NCI-H2227 (cell line): ENCODE results near the gene PEX7.
A peak's percentile ranks its signal among the peaks of the same experiment; 100 is the strongest.
"Not testable (repeated sequence)": the region's sequence is repeated elsewhere in the genome, so short reads cannot be mapped to it uniquely, and the experiment has no call there.

Experiments
- DNase-seq: peaks from one replicate; lab custom pipeline; 2025; ENCODE audit not compliant: unreplicated experiment; lab: John Stamatoyannopoulos, UW

The PEX7 gene

DNA sequence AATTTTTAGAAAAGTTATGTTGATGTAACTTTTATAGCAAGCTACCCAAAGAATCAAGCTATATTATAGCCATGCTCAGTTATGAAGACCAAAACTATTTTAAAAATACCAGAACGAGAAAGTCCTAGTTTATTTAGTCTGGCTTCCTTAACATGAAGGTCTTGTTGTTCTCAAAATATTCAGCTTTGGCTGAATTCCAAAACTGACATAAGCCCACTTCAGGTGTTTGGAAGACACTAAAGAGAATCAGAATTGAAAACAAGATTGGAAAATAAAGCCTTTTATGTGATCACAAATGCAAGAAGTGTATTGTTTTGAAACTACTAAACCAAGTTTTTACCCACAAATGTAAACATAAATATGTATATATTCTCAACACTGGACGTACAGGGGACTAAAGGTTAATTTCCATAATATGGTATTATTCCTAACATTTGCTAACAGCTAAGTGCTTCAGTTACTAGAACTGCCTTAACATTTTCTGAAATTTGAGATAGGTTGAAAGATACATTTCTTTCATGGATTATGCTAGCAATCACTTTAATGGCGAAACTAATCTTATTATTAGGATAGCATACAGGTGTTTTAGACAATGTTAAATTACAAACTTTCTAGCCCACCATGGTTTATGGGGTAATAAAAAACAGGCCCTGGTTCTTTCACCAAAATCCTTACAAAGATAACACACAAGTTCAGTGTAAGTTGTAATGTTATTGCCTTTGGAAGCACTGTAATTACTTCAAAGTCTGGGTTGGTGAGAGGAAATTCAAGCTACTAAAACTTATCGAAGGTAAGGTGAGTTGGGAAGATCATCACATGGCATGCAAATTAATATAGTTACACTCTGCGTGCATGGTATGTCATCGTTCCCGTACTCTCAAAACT, 31.7 kb upstream of the PEX7 start:
- no peak for DNase-seq

DNA sequence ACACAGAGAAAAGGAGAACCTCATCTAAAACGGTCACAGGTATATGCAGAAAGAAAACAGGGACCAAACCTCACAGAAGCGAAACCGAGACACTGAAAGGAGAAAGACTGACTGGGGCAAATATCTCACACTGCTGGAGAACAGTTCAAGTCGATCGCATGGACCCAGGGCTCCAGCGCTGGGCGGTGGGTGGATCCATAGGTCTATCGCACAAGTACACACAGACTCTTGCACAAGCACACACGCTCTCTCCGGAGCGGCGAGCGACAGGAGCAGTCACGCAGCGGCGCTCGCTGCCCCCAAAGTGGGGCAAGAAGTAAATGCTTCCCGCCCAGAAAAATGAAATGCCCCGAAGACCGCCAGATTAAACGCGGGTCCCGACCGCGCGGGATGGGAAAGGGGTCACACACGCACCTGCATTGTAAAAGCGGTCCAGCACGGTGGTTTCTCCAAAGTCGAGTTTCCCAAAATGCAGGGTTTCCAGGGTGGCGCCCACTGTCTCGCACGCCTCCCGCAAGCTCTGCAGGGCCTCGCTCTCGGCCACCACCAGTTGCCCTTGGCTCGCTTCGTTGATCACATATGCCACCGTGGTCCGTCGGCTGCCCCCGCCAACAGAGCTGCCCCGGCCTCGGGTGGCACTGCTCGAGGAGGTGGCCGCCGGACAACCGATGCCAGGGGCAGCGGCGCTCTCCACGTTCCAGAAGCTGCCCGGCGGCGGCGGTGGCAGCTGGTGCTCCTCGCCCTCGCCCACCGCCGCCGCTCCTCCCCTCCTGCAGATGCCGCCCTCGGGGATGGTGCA, 30.9 kb upstream of the PEX7 start:
- peak; percentile 38 for DNase-seq

DNA sequence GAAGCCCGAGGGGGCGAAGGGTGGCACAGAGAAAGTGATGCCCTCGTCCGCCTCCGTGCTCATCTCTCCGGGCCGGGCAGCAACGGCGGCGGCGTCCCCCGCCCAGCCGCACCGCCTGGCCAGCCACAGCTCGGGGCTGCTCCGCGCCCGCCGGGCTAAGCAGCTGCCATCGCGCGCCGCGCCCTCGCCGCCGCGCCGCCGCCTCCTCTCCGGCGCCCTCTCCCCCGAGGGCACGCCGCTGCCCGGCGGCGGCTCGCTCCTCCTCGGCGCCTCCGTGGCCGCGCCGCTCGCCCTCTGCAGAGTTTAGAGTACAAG, 30.3 kb upstream of the PEX7 start:
- DNase-seq, result no peak

DNA sequence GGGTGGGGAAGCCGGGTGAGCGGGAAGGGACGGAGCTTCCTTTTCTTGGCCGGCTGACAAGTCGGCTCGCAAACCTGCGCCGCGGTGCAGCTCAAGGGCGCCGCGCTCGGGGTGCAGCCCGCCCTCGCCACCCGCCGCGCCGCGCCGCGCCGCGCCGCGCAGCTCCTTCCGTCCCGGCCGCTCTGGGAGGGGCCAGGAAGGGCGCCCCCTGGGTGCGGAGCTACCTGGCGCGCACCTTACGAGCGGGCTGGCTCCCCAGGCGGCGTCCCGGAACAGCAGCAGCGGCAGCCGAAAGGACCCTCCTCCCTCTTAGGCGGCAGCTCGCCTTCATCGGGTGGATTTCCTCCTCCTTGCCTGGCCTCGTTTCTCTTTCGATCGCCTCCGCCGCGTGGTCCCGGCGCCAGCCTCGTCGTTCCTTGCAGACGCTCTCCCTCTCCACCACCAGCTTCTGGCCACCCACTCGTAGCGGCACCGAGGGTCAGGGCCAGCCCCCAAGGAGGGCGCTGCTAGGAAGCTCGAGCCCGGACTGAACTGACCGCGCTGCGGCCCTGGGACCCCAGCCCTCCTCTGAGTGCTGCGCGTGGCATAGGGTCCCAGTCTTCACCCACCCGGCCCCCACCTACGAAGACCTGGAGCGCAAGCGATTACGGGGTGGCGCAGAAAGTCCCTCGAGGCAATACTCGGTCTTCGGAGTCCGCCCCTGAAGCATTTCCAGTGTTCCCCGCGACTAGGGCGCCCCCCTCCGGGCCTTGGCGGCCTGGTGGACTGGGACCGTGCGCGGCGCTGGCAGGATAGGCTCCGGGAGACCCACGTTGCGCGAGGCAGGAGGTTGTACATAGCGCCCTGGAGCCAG, 29.8 kb upstream of the PEX7 start, which contains the start of gene MAP3K5:
MAP3K5 (minus strand) TSS at position 68 of the 853 bp plus-strand sequence. CDS start 320 bp downstream, outside the sequence.
- DNase-seq, result peak; percentile 83

DNA sequence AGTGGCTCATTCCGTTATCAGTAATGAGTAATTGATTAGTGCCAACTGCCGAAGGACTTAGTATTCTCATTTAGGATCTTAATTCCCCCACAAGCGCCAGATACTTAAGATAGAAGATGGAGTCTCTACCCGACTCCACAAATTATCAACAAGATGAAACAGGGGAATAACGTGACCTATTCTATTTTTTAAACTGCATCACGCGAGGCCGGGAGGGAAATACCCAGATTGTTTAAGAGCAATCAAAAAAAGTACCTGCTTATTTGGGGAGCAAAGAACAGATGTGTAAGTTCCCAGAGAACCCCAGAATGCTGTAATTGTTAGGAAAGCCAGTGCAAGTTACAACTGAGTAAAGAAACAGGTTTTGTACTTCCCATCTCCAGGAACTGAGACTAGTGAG, 29.0 kb upstream of the PEX7 start:
- DNase-seq, result no peak

DNA sequence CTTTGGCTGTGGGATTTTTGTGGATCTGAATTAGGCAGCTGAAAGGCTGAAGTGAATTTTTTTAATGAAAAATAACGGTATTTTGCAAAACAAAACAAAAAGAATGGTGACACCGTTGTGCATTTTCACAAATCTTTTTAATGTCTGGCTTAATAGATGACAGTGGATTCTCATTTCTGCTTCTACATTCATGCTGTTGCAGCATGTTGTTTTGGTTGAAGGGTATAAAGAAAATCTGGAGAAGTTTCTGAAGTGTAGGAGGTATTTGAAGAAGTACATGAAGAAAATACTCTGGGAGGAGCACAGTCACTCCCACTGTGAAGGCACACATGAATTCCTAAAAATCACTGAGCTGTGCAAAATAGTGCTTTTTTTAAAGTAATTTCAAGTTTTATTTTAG, 27.0 kb upstream of the PEX7 start:
- no peak for DNase-seq

DNA sequence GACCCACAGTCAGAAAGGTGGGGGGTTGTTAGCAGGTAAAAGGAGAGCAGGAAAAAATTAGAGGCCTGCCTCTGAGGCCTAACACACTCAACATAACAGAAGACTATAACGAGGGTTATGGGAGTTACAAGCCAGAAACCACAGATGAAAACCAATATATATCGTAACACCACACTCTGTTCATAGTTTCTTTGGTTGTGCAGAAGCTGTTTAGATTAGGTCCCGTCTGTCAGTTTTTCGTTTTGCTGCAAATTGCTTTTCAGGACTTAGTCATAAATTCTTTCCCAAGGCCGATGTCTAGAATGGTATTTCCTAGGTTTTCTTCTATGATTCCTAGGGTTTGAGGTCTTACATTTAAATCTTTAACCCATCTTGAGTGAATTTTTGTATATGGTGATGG, 26.4 kb upstream of the PEX7 start:
- no peak for DNase-seq

DNA sequence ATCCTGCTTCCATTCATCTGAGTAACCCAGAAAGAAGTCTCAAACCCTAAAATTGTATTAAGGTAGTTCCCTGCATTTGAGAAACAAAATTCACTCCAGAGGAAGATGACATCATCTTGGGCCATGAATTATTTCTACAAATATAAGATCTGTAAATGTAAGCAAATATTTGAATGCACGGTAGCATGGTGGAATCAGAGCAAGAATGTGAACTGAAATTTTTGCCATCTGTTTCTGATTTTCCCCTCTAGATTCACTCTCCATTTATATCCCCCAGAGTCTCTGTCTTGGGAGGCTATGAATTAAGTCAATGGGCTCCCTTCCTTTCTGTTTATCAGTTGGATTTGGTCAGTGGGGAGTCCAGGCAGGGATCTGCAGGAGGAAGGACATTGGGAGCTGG, 24.3 kb upstream of the PEX7 start:
- DNase-seq, result no peak

DNA sequence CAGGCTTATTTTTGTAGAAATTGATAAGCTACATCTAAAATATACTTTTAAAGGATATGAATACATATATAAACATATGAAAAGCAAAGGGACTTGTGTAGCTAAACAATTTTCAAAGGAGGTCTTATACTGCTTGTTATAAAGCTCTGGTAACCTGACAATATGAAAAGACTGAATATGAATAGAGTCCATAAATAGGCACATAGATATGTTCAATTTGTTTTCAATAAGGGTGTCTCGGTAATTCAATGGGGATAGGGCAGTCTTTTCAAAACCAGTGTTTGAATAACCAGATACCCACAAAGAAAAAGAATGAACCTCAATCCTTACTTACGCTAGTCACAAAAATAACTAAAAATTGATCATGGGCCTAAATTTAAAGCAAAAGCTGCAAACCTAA, 20.8 kb upstream of the PEX7 start:
- DNase-seq, result no peak

DNA sequence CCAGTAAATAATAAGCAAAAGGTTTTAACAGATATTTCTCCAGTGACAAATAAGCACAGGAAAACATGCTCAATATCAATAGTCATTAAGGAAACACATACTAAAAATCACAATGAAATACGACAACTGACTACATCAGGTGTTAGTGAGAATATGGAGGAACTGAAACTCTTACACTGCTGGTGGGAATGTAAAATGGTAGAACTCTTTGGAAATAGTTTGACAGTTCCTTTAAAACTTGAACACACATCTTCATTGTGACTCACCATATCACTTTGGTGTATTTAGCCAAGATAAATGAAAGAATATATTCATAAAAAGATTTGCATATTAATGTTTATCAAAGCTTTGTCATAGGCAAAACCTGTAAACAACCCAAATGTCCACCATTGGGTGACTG, 18.8 kb upstream of the PEX7 start:
- no peak for DNase-seq

DNA sequence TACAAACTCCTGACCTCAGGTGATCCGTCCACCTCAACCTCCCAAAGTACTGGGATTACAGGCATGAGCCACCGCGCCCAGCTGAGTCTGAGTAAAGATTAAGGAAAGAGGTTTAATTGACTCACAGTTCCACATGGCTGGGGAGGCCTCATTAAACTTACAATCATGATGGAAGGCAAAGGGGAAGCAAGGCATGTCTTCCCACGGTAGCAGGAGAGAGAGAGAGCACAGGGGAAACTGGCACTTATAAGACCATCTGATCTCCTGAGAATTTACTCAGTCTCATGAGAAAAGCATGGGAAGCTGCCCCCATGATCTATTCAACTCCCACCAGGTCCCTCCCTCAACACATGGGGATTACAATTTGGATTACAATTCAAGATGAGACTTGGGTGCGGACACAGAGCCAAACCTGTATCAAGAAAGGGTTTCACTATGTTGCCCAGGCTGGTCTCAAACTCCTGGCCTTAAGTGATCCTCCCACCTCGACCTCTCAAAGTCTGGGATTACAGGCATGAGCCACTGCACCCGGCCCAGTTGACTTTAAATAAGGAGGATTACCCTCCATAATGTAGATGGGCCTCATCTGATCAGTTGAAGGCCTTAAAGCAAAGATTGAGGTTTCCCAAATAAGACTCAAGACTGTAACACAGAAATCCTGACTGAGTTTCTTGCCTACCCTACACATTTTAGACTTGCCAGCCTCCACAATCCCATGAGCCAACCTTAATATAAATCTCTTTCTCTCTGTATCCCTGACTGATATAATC, 13.1 kb upstream of the PEX7 start:
- no peak for DNase-seq

DNA sequence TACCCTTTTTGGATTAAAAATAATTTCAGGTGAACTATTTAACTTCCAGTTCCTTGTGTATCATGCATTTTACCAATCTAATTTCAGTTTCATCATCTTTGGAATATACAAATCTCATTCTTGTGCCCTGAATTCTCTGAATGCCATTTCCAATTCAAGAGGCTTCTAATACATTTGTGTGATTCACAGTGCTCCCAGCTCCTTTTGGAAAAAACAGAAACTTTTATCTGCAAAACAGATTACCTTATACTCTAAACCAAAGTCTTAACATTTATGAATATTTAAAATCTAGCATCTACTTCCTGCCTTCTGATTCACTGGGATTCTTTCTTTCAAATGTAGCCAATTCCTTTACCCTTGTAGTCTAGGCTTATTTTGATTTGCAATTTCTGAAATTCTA, 11.1 kb upstream of the PEX7 start:
- no peak for DNase-seq

DNA sequence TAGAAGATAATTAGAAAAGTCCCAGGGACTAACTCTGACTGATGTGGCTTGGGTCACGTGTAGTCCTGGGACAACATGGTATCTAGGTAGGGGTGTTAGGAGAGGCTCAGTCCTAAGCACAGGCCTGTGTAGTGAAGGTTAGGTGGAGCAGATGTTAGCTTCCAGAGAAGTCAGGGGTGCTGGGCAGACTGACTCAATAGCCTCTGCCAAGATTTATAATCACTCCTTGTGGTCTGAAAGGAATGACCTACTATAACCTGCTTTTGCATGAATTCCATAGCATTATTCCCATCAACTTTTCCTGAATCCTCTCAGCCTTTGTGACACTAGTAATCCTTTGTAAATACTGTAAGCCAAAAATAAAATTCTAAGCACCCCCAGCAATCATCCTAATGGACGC, 10.2 kb upstream of the PEX7 start:
- DNase-seq, result no peak

DNA sequence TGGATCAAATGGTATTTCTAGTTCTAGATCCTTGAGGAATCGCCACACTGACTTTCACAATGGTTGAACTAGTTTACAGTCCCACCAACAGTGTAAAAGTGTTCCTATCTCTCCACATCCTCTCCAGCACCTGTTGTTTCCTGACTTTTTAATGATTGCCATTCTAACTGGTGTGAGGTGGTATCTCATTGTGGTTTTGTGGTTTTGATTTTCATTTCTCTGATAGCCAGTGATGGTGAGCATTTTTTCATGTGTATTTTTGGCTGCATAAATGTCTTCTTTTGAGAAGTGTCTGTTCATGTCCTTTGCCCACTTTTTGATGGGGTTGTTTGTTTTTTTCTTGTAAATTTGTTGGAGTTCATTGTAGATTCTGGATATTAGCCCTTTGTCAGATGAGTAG, 6.8 kb upstream of the PEX7 start:
- DNase-seq, result not testable (repeated sequence)

DNA sequence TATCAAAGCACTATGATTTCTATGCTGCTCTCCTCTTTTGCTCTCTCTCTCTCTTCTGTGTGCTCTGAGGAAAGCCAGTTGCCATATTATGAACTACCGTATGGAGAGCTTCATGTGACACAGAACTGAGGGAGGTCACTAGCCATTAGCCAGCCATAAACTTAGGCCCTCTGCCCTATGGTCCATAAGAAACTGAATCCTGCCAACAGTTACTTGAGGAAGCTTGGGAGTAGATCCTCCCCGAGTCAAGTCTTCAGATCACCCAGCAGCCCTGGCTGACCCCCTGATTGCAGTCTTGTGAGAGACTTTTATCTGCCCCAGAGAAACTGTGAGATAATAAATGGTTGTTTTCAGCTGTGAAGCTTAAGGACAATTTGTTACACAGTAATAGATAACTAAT, 5.7 kb upstream of the PEX7 start:
- DNase-seq, result no peak

DNA sequence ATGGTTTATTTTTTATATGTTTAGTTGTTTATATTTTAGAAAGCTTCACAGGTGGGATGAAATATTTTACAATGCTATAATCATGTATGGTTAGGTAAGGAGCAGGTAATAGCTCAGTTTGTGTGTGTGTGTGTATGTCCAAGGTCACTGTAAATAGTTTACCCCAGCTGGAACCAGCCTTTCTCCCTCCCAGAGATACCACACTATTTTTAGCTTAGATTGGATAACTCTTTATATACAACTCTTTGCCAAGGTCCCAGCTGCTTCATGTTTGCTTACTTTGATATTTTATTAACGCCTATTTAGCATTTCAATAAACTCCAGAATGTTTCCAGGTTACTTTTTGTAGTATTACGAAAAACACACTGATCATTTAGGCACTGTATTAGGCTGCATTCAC, 1.8 kb upstream of the PEX7 start:
- no peak for DNase-seq

DNA sequence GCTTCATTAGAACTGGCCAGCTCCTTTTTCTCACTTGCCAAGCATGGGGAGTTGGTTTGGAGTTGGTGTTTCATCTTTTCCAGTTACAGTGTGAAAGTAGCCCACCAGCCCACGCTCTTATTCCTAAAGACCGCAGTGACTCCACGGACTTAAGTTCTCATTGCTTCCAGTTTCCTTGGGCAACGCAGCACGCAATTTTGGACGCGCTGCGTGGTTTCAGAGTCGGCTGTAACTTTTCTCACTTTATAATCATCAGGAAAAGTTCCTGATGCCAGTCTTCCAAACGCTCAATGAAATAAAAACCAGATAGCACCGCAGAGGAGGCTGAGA, 381 bp upstream of the PEX7 start:
- DNase-seq, result peak; percentile 31

DNA sequence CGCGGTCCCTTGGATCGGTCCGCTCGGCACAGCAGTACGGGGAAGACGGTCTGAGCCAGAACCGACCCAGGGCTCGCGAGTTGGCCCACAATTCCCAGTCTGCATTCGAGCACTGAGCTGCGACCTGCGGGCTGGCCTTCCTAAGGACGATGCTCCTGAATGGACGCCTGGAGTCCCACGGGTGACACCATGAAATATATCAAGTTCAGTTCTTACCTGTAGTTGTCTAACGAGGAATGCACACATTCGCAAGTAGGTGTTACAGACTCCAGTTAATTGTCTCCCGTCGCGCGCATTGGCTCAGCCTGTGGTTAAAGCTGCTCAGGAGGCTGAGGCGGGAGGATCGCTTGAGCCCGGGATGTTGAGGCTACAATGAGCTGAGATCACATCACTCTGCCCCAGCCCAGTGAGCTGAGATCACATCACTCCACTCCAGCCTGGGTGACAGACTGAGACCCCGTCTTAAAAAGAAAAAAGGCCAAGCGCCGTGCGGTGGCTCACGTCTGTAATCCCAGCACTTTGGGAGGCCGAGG, 802 bp downstream of the PEX7 start:
- DNase-seq, result peak; percentile 28

DNA sequence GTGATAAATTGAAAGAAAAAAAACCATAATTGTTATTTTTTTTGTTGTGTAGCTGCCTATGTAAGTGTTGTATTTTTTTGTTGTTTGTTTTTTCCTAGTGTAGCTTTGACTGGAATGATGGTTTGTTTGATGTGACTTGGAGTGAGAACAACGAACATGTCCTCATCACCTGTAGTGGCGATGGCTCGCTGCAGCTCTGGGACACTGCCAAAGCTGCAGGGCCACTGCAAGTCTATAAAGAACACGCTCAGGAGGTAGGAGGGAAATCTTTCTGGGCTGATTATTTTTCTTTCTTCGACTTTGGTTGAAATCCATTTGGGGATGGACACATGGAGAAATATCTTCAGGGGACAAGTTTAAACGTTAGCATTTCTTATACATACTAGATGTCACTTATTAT, 3.8 kb downstream of the PEX7 start:
- no peak for DNase-seq

DNA sequence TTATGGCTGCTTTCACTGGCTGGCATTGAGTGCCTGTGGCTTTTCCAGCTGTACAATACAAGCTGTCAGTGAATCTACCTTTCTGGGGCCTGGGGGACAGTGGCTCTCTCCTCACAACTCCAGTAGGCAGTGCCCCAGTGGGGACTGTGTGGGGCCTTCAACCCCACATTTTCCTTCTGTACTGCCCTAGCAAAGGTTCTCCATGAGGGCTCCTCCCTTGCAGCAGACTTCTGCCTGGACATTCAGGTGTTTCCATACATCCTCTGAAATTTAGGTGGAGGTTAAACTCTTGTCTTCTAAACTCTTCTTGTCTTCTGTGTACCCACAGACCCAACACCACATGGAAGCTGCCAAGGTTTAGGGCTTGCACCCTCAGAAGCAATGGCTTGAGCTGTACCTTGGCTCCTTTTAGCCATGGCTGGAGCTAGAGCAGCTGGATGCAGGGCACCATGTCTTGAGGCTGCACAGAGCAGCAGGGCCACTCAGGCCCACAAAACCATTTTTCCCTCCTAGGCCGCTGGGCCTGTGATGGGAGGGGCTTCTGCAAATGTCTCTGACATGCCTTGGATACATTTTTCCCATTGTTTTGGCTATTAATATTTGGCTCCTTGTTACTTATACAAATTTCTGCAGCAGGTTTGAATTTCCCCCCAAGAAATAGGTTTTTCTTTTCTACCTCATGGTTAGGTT, 9.6 kb downstream of the PEX7 start:
- no peak for DNase-seq
